Measurements from ENCODE around the gene RPH3AL.
"Not testable (repeated sequence)": the region's sequence is repeated elsewhere in the genome, so short reads cannot be mapped to it uniquely, and the experiment has no call there.

RPH3AL gene

DNA sequence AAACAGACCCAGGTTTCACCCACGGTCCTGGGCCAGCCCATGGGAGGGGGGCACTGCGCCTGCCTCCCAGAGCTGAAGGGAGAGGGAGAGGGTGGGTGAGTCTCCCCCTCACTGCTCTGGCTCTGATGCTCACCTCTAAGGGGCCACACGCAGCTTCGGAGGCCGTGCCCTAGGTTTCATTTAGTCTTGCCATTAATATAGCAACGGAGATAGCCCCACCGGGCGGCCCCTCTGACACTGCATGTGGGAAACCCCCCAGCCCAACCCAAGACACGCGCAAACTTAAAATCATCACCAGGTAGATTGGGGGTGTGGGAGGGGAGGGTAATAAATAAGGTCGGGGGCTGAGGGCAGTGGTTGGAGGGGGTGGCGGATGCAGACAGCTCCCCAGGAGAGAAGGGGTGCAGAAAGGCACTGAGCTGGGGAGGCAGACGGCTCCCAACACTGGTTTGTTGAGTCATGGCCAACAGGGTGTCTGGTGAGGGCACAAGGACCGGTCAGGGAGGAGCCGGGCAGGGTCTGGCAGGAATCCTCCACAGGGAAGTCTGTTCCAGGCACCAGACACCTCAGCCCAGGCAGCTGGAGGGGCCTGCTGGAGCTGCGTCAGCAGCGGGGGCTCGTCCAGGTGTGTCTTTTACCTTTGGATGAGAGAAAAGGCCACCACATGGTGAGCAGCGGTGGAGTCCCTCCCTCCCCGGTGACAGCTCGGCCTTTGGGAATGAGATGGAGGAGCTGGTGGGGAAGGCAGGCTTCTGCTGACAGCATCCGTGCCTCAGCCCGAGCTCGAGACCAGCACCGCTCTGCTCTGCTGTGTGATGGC is 139.1 kb downstream of the RPH3AL start:
- Histone ChIP-seq H3K4me3 (ENCODE audit: low read depth, low read length) (no peak overlapping the region), H2AFZ (ENCODE audit: low read length, unreplicated experiment) (no peak overlapping the region), H3K36me3 (ENCODE audit: insufficient read depth, low read length) (no peaks in the 10 kb centered on the region), H3K4me1 (ENCODE audit: control insufficient read depth, insufficient read depth, low read length, unreplicated experiment) (no peaks in the 10 kb centered on the region), H3K27me3 (ENCODE audit: insufficient read depth, low read length) (no peaks in the 10 kb centered on the region), H3K27ac (ENCODE audit: low read depth, low read length) (no peak overlapping the region), H3K79me2 (ENCODE audit: control insufficient read depth, insufficient read depth, low read length, unreplicated experiment) (no peaks in the 10 kb centered on the region)

DNA sequence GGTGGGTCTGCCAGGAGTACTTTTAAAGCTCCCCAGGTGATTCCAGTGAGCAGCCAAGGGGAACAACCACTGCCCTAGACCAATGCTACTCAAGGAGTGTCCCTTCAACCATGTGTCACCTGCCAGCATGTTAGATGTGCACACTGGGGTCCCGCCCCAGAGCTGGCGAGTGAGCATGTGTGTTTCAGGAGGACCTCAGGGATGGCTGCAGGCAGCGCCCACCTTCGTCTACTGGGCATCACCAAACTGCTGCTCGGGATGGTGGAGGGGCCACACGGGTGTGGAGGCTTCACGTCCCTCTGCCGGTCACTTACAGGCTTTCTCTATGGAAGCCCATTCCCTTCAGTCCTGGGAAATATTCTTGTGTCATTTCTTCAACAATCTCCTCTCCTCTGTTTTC is 142.2 kb downstream of the RPH3AL start:
- Histone ChIP-seq H3K4me3 (ENCODE audit: low read depth, low read length) (no peak overlapping the region), H3K79me2 (ENCODE audit: control insufficient read depth, insufficient read depth, low read length, unreplicated experiment) (no peaks in the 10 kb centered on the region), H3K36me3 (ENCODE audit: insufficient read depth, low read length) (no peaks in the 10 kb centered on the region), H3K27me3 (ENCODE audit: insufficient read depth, low read length) (no peaks in the 10 kb centered on the region), H3K27ac (ENCODE audit: low read depth, low read length) (no peak overlapping the region), H3K4me1 (ENCODE audit: control insufficient read depth, insufficient read depth, low read length, unreplicated experiment) (no peaks in the 10 kb centered on the region), H2AFZ (ENCODE audit: low read length, unreplicated experiment) (no peak overlapping the region)

DNA sequence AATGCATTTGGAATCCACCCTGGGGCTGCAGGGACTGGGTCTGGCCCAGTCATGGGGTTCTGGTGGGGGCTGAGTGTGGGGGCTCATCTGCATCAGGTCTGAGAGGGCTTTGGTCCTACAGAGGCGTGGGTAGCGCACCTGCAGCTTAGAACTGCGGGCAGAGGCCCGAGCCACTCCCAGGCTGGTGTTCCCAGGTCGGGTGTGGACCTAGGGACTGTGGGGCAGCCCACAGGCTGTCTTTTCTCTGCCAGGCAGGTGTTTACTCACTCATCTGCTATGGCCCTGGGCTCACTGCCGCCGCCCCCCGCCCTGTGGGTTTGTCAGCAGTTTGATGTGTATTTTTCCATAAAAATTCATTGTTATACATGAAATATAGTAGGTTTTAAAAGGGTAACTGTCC is 144.2 kb downstream of the RPH3AL start:
- H3K36me3 ChIP-seq (ENCODE audit: insufficient read depth, low read length): no peaks in the 10 kb centered on the region
- H3K4me1 ChIP-seq (ENCODE audit: control insufficient read depth, insufficient read depth, low read length, unreplicated experiment): no peaks in the 10 kb centered on the region
- no peak overlapping the region for H3K4me3 ChIP-seq (ENCODE audit: low read depth, low read length)
- no peak overlapping the region for H3K27ac ChIP-seq (ENCODE audit: low read depth, low read length)
- H3K27me3 ChIP-seq (ENCODE audit: insufficient read depth, low read length): peaks cover 6% of the 10 kb centered on the region; the same call in 1 of the 2 replicates
- no peaks in the 10 kb centered on the region for H3K79me2 ChIP-seq (ENCODE audit: control insufficient read depth, insufficient read depth, low read length, unreplicated experiment)
- no peak overlapping the region for H2AFZ ChIP-seq (ENCODE audit: low read length, unreplicated experiment)

GRCh38 chr17:207775-208174 is 144.8 kb downstream of the RPH3AL start:
- Histone ChIP-seq H3K79me2 (ENCODE audit: control insufficient read depth, insufficient read depth, low read length, unreplicated experiment) (no peaks in the 10 kb centered on the region), H3K4me3 (ENCODE audit: low read depth, low read length) (no peak overlapping the region), H3K36me3 (ENCODE audit: insufficient read depth, low read length) (no peaks in the 10 kb centered on the region), H3K27ac (ENCODE audit: low read depth, low read length) (no peak overlapping the region), H3K27me3 (ENCODE audit: insufficient read depth, low read length) (peaks cover 6% of the 10 kb centered on the region; the same call in 1 of the 2 replicates), H2AFZ (ENCODE audit: low read length, unreplicated experiment) (no peak overlapping the region), H3K4me1 (ENCODE audit: control insufficient read depth, insufficient read depth, low read length, unreplicated experiment) (no peaks in the 10 kb centered on the region)

- H3K36me3 ChIP-seq (ENCODE audit: insufficient read depth, low read length): no peaks in the 10 kb centered on the region
- H3K27me3 ChIP-seq (ENCODE audit: insufficient read depth, low read length): peaks cover 6% of the 10 kb centered on the region; the same call in 1 of the 2 replicates
- H3K79me2 ChIP-seq (ENCODE audit: control insufficient read depth, insufficient read depth, low read length, unreplicated experiment): no peaks in the 10 kb centered on the region
- H2AFZ ChIP-seq (ENCODE audit: low read length, unreplicated experiment): no peak overlapping the region
- H3K4me1 ChIP-seq (ENCODE audit: control insufficient read depth, insufficient read depth, low read length, unreplicated experiment): no peaks in the 10 kb centered on the region
- H3K27ac ChIP-seq (ENCODE audit: low read depth, low read length): no peak overlapping the region
- H3K4me3 ChIP-seq (ENCODE audit: low read depth, low read length): no peak overlapping the region
Measured at GRCh38 chr17:206941-207560, 145.6 kb downstream of the RPH3AL start.

DNA sequence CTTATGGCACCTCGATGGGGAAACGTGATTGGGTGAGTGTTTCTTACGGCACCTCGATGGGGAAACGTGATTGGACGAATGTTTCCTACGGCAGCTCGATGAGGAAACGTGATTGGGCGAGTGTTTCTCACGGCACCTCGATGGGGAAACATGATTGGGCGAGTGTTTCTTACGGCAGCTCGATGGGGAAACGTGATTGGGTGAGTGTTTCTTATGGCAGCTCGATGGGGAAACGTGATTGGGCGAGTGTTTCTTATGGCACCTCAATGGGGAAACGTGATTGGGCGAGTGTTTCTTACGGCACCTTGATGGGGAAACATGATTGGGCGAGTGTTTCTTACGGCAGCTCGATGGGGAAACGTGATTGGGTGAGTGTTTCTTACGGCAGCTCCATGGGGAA is 146.1 kb downstream of the RPH3AL start:
- H3K4me3 ChIP-seq (ENCODE audit: low read depth, low read length): not testable (repeated sequence)

DNA sequence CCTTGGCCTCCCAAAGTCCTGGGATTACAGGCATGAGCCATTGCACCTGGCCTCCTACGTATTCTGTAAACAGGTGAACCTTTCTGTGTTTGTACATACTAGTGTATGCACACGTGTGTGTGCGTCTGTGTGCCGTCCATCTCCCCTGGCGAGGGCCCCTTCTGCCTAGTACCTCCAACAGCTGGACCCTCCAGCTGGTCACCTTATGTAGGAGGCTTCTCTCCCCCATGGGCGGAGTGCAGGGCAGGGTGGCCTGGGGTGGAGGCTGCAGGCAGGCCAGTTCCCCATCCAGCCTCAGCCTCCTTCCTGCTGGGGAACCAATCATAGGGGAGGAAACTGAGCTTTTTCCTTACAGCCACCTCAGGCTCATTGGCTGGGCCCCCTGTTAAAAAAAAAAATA is 146.8 kb downstream of the RPH3AL start:
- Histone ChIP-seq H3K36me3 (ENCODE audit: insufficient read depth, low read length) (no peaks in the 10 kb centered on the region), H3K27ac (ENCODE audit: low read depth, low read length) (no peak overlapping the region), H3K79me2 (ENCODE audit: control insufficient read depth, insufficient read depth, low read length, unreplicated experiment) (no peaks in the 10 kb centered on the region), H2AFZ (ENCODE audit: low read length, unreplicated experiment) (no peak overlapping the region), H3K4me1 (ENCODE audit: control insufficient read depth, insufficient read depth, low read length, unreplicated experiment) (no peaks in the 10 kb centered on the region), H3K4me3 (ENCODE audit: low read depth, low read length) (no peak overlapping the region), H3K27me3 (ENCODE audit: insufficient read depth, low read length) (peaks cover 6% of the 10 kb centered on the region; the same call in 1 of the 2 replicates)

More for the DNA sequence above, 146.1 kb downstream of the RPH3AL start:
- H3K4me1 ChIP-seq (ENCODE audit: control insufficient read depth, insufficient read depth, low read length, unreplicated experiment); H3K27me3 ChIP-seq (ENCODE audit: insufficient read depth, low read length); H3K79me2 ChIP-seq (ENCODE audit: control insufficient read depth, insufficient read depth, low read length, unreplicated experiment); H2AFZ ChIP-seq (ENCODE audit: low read length, unreplicated experiment); H3K27ac ChIP-seq (ENCODE audit: low read depth, low read length); H3K36me3 ChIP-seq (ENCODE audit: insufficient read depth, low read length): not testable (repeated sequence)

GRCh38 chr17:205148-205669 is 147.4 kb downstream of the RPH3AL start:
- Histone ChIP-seq H3K36me3 (ENCODE audit: insufficient read depth, low read length) (no peaks in the 10 kb centered on the region), H2AFZ (ENCODE audit: low read length, unreplicated experiment) (no peak overlapping the region), H3K4me1 (ENCODE audit: control insufficient read depth, insufficient read depth, low read length, unreplicated experiment) (peaks cover 2% of the 10 kb centered on the region), H3K4me3 (ENCODE audit: low read depth, low read length) (no peak overlapping the region), H3K79me2 (ENCODE audit: control insufficient read depth, insufficient read depth, low read length, unreplicated experiment) (no peaks in the 10 kb centered on the region), H3K27ac (ENCODE audit: low read depth, low read length) (no peak overlapping the region), H3K27me3 (ENCODE audit: insufficient read depth, low read length) (peaks cover 10% of the 10 kb centered on the region; the same call in 1 of the 2 replicates)

DNA sequence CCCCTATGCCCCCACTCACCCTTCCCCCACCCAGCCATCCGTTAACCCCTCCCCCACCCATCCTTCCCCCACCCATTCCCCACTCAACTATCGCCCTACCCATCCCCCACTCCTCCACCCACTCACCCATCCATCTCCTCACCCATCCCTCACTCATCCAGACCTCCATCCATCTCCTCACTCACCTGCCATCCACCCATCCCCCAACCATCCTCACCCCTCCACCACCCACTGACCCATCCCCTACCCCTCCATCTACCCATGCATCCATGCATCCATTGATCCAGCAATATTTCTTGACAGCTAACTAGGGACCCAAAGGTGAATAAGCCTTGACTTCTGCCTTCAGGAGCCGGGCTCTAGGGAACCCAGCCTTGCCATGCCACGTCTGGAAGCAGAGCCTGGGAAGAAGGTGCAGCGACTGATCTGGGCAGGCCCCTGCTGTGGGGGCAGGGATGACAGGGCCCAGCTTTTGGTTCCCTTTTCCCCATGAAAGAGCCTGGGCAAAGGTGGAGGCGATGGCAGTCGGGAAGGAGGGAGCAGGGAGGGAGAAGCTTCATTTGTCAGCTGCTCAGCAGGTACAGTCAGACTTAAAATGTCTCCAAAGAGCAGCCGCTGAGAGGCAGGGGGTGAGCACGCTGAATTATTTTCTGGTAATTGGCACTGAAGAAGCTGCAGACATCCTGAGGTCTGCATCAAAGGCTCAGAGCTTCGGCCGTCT is 148.0 kb downstream of the RPH3AL start:
- no peak overlapping the region for H3K4me3 ChIP-seq (ENCODE audit: low read depth, low read length)
- H3K27me3 ChIP-seq (ENCODE audit: insufficient read depth, low read length): peaks cover 17% of the 10 kb centered on the region; the same call in 1 of the 2 replicates
- H2AFZ ChIP-seq (ENCODE audit: low read length, unreplicated experiment): no peak overlapping the region
- H3K79me2 ChIP-seq (ENCODE audit: control insufficient read depth, insufficient read depth, low read length, unreplicated experiment): no peaks in the 10 kb centered on the region
- H3K4me1 ChIP-seq (ENCODE audit: control insufficient read depth, insufficient read depth, low read length, unreplicated experiment): peaks cover 9% of the 10 kb centered on the region
- no peaks in the 10 kb centered on the region for H3K36me3 ChIP-seq (ENCODE audit: insufficient read depth, low read length)
- no peak overlapping the region for H3K27ac ChIP-seq (ENCODE audit: low read depth, low read length)

GRCh38 chr17:202501-202951 is 150.1 kb downstream of the RPH3AL start:
- Histone ChIP-seq H3K4me1 (ENCODE audit: control insufficient read depth, insufficient read depth, low read length, unreplicated experiment) (peaks cover 9% of the 10 kb centered on the region), H3K79me2 (ENCODE audit: control insufficient read depth, insufficient read depth, low read length, unreplicated experiment) (no peaks in the 10 kb centered on the region), H3K27ac (ENCODE audit: low read depth, low read length) (no peak overlapping the region), H2AFZ (ENCODE audit: low read length, unreplicated experiment) (no peak overlapping the region), H3K4me3 (ENCODE audit: low read depth, low read length) (no peak overlapping the region), H3K27me3 (ENCODE audit: insufficient read depth, low read length) (peaks cover 20% of the 10 kb centered on the region), H3K36me3 (ENCODE audit: insufficient read depth, low read length) (no peaks in the 10 kb centered on the region)

Data from ACC112 (cell line).